ENCODE data around the gene MCF2L.

MCF2L gene

DNA sequence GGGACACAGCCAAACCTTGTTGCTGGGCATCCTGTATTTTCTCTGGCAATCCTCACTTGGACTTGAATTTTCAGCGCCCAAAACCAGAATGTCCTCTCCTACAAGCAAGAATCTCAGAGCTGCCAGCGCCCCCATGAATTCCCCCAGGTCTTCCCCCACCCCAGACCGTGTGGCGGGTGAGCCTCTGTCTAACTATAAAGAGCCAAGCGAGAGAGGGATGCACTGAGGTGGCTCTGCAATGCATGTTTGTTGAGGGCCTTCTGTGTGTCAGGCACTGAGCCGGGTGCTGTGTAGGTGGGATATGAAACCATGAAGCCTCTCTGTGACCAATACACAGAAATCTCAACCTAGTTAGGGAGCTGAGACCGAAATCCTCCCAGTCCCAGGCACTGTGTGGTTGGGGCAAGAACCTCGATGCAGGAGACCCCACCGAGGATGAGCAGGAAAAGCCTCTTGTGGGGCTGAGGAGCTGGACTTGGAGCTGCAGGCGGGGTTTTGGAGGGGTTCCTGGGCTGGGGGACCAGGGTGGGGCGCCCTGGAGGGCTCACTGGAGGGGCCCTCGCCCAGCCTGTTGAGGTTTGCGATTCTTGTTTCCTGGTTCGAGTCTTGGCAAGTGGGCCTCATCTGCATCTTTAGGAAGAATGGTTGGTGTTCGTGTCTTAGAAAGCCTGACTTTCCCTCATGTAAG is 177.0 kb downstream of the MCF2L start:
- TF ChIP-seq, protein P1, sequence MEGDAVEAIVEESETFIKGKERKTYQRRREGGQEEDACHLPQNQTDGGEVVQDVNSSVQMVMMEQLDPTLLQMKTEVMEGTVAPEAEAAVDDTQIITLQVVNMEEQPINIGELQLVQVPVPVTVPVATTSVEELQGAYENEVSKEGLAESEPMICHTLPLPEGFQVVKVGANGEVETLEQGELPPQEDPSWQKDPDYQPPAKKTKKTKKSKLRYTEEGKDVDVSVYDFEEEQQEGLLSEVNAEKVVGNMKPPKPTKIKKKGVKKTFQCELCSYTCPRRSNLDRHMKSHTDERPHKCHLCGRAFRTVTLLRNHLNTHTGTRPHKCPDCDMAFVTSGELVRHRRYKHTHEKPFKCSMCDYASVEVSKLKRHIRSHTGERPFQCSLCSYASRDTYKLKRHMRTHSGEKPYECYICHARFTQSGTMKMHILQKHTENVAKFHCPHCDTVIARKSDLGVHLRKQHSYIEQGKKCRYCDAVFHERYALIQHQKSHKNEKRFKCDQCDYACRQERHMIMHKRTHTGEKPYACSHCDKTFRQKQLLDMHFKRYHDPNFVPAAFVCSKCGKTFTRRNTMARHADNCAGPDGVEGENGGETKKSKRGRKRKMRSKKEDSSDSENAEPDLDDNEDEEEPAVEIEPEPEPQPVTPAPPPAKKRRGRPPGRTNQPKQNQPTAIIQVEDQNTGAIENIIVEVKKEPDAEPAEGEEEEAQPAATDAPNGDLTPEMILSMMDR (IDR thresholded peaks at IDR 0.05; ENCODE audit: control insufficient read depth, insufficient read depth, low read depth, low read length, missing control alignments): no peak
- no peak overlapping the region for H3K4me3 ChIP-seq (ENCODE audit: control insufficient read depth, low read depth, low read length)
- DNase-seq (ENCODE audit: low read depth): no peak

DNA sequence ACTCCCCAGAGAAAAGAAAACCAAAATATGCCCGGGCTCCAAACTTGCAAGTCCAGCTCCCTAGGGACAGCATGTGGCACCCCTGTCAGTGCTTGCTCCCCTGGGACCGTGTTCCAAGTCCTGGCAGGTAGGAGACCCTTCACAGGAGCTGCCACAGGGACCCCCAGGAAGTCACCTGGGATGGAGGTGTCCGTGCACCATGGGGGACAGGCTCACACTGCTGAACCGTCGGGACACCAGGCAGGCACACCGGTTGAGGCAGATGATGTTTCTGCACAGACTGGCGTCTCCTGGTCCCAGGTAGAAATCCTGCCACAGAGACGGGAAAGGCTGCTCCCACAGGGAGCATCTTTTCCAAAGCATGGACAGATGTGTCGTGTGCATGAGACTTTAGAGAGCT is 177.7 kb downstream of the MCF2L start:
- no peak overlapping the region for H3K4me3 ChIP-seq (ENCODE audit: control insufficient read depth, low read depth, low read length)
- no peak for DNase-seq (ENCODE audit: low read depth)
- TF ChIP-seq, protein P1 (IDR thresholded peaks at IDR 0.05; ENCODE audit: control insufficient read depth, insufficient read depth, low read depth, low read length, missing control alignments): no peak

DNA sequence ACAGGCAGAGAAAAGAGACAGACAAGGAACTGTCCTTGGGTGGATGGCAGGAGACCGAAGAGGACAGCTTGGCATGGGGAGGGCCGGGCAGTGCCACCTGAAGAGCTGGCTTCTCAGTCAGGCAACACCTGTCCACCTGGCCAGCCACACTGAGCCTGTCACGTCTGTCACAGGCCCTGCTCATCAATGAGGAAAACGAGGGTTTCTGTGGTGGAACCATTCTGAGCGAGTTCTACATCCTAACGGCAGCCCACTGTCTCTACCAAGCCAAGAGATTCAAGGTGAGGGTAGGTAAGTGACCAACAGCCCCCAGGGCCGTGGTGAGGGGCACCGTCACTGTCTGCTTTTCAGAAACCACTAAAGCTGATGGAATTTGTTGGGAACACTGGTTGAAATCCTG is 178.2 kb downstream of the MCF2L start:
- TF ChIP-seq, protein P1 (IDR thresholded peaks at IDR 0.05; ENCODE audit: control insufficient read depth, insufficient read depth, low read depth, low read length, missing control alignments): no peak
- no peak for DNase-seq (ENCODE audit: low read depth)
- no peak overlapping the region for H3K4me3 ChIP-seq (ENCODE audit: control insufficient read depth, low read depth, low read length)

DNA sequence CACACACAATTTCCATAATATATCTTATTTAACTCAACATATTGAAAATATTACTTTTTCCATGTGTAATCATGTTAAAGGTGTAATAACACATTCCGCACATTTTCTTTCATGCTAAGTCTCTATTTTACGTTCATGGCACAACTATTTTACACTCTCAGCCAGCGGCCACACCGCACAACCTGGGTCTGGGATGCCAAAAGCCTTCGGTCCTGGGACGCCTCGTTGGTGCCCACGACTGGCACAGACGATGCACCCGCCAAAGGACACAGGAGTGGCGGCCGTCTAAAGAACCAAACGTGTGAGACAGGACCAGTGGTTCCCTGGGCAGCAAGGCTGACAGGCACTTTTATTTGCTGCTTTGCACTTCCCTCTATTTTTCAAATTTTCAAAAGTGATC is 179.4 kb downstream of the MCF2L start:
- TF ChIP-seq, protein P1 (IDR thresholded peaks at IDR 0.05; ENCODE audit: control insufficient read depth, insufficient read depth, low read depth, low read length, missing control alignments): no peak
- H3K4me3 ChIP-seq (ENCODE audit: control insufficient read depth, low read depth, low read length): no peak overlapping the region
- no peak for DNase-seq (ENCODE audit: low read depth)

DNA sequence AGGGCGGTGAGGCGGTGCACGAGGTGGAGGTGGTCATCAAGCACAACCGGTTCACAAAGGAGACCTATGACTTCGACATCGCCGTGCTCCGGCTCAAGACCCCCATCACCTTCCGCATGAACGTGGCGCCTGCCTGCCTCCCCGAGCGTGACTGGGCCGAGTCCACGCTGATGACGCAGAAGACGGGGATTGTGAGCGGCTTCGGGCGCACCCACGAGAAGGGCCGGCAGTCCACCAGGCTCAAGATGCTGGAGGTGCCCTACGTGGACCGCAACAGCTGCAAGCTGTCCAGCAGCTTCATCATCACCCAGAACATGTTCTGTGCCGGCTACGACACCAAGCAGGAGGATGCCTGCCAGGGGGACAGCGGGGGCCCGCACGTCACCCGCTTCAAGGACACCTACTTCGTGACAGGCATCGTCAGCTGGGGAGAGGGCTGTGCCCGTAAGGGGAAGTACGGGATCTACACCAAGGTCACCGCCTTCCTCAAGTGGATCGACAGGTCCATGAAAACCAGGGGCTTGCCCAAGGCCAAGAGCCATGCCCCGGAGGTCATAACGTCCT is 180.0 kb downstream of the MCF2L start:
- TF ChIP-seq, protein P1 (IDR thresholded peaks at IDR 0.05; ENCODE audit: control insufficient read depth, insufficient read depth, low read depth, low read length, missing control alignments): no peak
- H3K4me3 ChIP-seq (ENCODE audit: control insufficient read depth, low read depth, low read length): no peak overlapping the region
- no peak for DNase-seq (ENCODE audit: low read depth)
